HG02884 (cell line): ENCODE measurements around the gene ROBO1.

Experiments used
- ATAC-seq: cut with Tn5 transposase; IDR thresholded peaks from one replicate; pipeline ENCODE4 v1.9.1; 2021; ENCODE audit warnings: mild to moderate bottlenecking, moderate library complexity; ENCODE audit not compliant: unreplicated experiment

ROBO1 gene

DNA sequence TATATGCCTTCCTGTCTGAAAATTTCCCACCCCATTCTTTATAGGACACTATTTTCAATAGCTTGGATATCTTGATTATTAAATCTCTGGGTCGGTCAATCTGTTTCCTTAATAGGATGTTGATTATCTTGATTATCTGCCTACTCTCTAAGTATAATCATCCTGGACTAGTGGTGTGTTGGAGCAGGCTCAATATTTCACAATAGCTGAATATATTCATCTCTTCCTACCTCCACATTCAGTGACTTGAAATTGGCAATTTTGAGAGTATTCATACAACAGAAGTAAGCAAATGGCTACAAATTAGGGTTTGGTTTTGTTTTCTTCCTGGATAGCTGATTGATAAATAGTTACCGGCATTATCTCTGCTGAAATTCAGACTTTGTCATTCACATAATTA lies 1162.6 kb downstream of the ROBO1 start:
- no peak for ATAC-seq

GRCh38 chr3:78604341-78604740 lies 1163.5 kb downstream of the ROBO1 start:
- no peak for ATAC-seq

DNA sequence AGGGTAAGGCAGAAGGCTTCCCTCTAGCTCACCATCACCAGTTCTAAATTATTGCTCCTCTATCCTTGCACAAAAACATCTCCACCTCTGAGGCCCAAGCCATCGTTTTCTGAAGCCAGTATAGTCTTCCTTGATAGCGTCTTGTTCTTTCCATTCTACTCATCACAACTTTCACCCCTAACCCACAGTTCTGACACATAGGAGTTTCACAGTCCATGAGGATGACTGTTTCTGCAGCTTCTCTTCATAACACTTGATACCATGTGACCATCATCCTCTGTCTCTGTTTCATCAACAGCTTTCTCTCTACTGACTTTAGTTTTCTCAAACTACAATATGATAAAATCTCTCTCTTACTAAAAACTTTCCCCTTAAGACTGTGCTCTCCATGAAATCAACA lies 1166.5 kb downstream of the ROBO1 start:
- no peak for ATAC-seq

- no peak for ATAC-seq
These were observed 1178.0 kb downstream of the ROBO1 start for GRCh38 chr3:78589778-78590177.

DNA sequence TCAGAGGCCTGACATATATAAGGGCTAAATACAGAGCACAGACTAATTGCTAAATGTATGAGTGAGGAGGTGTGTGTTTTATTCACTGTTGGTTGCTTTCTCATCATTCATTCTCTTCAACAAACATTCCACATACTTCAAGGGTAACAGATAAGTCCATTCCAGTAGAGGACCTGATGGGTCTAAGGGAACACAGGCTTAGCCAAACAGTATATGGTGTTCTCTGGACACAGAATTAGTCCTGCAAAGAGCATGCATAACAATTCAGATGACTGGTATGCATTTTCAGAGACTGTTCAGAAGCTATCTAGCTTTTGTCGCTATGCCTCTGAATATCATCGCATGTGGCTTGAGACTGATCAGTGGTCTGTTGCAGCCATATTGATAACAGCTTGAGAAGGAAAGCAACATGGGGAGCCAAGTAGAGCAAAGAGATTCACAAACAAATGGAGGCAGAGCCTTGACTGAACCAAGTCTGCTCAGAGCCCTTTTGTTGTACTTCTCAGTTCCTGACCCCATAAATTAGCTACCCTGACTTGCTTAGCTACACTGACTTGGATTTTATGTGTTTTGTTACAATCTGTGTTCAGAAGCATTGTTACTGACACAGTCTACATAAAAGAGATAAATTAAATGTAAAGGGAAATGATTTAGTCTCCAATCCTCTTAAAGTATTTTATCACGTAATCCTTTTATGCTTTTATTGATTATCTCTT lies 1178.7 kb downstream of the ROBO1 start:
- no peak for ATAC-seq

GRCh38 chr3:78580681-78581080 lies 1187.1 kb downstream of the ROBO1 start:
- ATAC-seq: no peak

DNA sequence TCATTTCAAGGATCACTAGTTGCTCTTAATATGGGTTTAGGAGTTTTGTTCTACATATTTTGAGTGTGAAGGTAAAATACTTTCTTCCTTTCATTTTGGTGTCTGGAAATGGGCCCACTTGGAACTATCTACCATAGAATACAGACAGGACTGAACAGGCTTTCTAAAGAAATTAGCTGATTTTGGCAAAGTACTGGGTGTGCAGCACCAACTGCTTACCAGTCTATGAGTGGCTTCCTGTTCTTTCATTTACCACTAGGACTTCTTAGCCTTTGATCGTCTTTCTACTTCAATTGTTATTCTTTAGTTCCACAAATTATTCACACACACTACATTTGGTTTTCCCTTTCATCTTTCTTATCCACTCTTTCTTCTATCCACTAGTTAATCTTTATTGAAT lies 1196.3 kb downstream of the ROBO1 start:
- ATAC-seq: no peak

GRCh38 chr3:78570496-78570895 lies 1197.3 kb downstream of the ROBO1 start:
- no peak for ATAC-seq

DNA sequence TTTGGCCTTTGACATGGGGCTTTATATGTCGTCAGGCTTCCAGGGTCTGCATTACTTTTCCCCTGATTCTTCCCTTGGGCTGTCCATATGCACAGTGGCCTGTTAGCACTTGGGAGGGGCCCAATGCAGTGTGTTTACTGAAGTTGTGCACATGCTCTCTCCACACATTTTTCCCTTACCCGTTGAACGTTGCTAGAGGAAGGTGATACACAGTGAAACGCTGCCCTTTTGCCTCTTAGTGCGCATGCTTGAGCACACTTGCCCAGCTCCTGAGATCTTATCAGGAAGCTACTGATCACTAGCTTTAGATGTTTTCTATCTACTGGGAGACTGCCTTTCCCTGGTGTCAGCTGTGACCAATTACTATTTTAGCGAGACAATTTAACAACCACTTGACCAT lies 1198.0 kb downstream of the ROBO1 start:
- no peak for ATAC-seq

- no peak for ATAC-seq
These were observed 1202.1 kb downstream of the ROBO1 start for GRCh38 chr3:78565712-78566111.

- ATAC-seq: no peak
These were observed 1205.5 kb downstream of the ROBO1 start for GRCh38 chr3:78562328-78562727.
